ENCODE results near the gene RAB11FIP5.
A peak's percentile ranks its signal among the peaks of the same experiment; 100 is the strongest.

The RAB11FIP5 gene

DNA sequence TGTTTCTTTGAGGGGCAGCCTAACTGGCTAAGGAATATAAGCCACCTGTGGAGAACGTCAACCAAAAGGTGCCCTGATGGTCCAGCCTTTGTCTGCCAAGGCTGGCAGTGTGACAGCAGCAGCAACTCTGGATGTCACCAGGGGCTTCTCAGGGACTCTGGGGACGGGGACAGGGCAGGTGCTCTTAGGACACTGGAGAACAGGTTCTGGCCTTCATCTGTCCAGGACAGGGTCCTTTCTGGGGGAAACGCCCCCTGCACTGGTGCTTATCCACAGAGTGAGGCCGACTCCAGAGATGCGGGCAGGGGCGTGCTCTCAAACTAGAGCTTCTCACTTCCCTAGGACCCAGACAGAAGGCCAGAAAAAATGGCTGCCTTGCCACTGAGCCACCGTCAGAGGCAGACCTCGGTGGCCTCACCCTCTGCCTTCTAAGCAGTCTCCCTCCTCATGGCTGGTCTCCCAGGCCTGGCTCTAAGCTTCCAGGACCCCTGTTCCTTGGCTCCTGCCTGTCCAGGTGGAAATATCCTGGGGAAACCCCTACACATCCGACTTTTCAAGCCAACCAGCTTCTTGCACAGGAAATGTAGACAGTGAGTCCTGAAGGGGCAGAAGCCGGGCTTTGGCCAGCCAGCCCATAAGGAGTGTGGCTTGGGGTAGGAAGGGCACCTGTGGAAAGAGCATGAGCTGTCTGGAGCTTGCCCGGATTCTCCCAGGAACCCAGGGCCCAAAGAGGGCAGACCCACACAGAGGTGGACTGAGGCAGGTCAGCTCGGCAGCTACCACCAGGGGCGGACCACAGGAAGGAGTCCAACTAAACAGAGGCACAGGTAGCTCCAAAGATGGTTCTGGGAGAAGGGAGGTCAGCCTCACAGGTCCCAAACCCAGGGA lies 30.0 kb downstream of the RAB11FIP5 start:
- no peak for DNase-seq

DNA sequence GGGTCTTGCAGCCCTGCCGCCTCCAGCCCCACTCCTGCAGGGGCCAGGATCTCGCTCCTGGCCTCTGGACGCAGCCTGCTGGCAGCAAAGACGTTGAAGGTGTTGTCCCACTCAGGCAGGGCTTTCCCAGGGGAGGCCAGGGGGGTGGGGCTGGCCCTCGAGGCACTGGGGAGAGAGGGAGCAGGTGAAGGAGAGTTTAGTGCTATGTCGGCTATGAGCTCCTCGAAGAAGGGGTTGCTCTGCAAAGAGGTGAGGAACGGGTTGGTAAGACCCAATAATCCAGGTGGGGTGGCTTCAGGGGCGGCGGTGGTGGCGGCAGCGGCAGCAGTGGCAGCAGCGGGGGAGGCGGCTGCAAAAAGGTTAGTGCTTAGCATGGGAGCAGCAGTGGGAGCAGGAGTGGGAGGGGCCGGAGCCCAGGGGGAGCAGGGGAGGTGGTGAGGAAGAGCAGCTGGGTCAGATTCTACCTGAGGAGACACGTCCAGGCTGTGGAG lies 31.5 kb downstream of the RAB11FIP5 start:
- DNase-seq: no peak

DNA sequence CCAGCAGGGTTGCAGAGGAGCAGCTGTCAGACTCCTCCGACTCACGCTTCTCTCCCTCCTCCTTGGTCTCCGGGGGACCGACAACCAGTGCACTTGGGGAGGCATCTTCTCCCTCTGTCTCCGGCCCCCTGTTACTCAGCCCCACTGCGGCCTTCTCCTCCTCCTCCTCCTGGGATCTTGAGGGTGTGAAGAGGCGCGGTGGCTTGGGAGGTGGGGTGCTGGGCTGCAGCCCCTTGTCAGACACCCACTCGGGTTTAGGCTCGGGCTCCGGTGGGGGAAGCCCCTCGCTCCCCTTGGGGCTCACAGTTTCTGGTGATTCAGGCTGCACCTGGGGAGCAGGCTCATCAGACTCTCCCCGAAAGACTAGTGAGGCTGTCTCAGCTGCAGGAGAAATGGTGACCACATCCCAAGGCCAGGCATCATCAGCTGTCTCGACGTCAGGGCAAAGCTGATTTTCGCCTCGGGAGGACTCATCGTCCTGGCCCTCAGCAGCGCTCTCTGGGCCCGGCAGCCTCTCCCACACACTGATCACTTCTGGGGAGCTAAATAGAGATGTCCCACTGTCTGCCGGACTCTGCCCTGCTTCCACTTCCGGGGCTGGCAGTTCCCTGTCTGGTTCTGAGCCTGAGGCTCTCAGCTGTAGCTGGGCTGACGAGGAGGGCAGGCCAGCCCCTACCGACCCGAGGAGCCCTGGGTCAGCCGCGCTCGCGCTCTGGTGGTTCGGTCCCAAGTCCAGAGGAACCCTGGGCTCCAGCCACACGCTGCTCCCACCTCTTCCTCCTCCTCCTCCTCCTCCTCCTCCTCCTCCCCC lies 32.2 kb downstream of the RAB11FIP5 start:
- no peak for DNase-seq

DNA sequence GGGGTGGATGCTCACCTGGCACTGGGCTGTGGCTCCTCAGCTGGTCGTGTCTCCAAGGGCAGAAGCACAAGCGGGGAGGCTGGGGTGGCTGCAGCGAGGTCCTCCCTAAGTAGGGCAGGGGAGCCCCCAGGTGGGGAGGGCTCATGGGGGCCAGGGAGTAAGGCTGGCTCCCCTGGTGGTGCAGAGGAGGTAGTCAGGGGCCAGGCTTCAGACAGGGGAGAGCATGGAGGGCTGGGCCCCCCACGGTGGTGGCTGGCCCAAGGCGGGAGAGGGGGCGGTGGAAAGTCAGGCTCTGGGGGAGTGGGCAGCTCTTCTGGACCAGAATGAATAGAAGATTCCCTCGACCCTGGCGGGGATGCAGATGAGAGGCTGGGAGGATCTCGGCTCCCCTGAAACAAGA lies 33.1 kb downstream of the RAB11FIP5 start:
- DNase-seq: no peak

DNA sequence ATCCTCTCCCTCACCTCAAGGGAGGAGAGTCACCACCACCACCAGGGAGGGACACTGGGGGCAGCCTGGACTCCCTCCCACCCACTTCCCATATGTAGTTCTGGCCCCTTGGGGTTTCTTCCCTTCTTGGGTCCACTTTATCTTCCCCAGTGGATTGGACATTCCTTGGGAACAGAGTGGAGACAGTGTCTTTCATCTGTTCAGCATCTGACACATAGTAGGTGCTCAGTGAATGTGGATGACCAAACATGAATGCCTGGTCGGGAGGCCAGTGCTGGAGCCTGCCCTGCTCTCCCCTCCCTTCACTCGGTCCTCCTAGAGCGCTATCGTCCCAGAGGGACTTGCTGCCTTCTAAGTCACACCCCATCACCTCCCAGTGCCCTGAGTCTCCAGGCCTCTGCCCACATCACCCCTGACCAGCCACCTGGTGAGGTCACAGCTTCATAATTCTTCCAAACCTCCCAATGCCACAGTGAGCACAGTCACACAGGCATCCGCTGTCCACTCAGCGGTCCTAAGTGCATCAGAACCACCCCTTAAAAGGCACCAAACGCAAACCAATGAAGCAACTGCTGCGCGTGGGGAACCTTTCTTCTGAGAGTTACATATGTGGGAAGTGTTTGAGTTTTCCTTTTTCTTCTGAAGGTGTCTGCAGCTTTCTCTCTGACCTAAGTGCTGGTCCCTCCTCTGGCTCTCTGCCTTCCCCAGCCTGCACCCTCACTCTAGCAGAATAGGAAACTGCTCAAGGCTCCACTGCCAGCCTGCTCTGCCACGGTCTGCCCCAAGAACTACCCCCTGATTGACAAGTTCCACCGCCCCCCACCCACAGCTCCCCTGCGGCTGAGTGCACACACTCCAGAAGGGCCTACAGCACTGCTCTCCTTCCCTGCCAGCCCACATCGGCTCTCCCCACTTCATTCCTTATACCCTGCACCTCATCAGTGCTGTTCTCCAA lies 34.0 kb downstream of the RAB11FIP5 start:
- no peak for DNase-seq

DNA sequence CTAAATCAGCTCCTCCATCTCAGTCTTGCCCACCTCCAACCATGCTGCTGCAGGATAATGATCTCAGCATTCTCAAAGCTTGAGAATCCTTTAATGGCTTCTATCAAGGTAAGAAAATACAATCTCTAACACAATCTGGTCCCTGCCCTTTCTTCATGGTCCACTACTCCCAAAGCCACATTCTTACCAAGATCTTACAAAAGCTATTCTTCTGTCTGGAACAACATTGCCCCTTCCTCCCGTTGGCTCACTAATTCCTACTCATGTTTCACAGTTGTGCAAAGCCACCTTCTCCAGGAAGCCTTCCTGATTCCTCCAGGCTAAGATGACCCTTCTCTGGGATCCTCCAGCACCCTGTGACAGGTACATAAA lies 35.3 kb downstream of the RAB11FIP5 start:
- DNase-seq: no peak

DNA sequence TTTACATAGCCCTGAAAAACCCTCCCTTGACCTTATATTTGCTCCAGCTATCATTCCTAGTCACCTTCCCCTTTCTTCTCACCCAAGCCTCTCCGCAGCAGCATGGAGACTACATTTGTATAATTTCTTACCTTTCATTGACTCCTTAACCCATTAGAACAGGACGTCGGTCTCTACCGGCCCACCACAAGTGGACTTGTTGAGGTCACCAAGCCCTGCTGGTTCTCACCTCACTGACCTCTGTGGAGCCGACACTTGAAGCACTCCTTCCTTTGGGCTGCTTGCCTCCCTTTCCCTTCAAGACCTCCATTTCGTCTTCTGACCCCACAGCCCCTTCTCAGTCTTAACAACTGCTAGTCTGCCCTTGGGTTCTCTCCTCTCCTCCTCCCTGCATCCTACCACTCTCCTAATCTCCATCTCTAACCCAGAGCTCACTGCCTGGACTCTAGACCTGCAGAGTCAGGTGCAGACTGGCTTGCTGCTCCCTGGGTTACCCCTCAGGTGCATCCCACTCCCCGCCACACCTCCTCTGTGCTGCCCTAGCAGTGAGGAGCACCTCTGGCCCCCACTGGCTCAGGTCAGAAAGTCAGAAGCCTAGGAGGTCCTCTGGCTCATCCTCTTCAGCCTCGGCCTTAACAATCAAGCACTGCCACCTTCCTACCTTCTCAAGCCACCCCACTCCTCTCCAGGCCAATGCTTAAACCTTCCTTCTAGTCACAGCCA lies 35.9 kb downstream of the RAB11FIP5 start:
- DNase-seq: no peak

DNA sequence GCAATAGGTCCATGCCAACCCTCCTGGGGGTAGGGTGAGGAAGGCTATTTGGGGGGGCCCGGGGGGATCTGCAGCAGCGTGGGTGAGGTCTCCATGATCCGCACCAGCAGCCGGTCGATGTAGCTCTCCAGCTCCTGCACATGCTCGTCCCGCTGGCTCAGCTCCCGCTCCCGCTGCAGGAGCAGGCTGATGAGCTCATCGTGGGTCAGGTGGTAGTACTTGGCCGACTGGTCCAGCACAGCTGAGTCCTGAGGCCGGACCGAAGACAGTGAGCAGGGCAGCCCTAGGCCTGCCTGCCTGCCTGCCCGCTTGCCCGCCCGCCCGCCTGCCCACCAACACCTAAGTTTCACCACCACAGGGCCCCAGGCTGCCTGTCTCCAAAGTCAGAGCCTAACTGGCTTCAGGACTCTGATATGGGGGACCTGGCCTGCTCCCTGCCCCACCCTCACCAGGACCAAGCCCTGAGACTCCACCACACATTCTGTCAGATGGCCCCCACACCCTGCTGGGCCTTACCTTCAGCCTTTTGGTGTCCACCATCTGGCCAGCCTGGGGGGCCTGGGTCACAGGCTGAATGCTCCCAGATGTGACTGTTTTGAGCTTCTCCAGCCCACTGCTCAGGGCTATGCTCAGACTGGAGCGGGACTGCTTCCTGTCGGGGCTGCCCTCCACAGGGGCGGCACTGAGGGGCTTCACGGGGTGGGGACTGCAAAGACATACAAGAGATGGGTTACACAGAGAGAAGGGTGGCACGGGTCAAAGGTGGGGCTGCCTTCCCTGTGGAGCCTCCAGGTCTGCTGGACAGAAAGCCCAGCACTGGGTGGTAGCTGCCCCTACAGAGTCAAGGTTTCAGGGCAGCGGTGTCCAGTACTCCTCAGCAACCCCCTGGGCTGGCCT lies 37.0 kb downstream of the RAB11FIP5 start:
- no peak for DNase-seq

DNA sequence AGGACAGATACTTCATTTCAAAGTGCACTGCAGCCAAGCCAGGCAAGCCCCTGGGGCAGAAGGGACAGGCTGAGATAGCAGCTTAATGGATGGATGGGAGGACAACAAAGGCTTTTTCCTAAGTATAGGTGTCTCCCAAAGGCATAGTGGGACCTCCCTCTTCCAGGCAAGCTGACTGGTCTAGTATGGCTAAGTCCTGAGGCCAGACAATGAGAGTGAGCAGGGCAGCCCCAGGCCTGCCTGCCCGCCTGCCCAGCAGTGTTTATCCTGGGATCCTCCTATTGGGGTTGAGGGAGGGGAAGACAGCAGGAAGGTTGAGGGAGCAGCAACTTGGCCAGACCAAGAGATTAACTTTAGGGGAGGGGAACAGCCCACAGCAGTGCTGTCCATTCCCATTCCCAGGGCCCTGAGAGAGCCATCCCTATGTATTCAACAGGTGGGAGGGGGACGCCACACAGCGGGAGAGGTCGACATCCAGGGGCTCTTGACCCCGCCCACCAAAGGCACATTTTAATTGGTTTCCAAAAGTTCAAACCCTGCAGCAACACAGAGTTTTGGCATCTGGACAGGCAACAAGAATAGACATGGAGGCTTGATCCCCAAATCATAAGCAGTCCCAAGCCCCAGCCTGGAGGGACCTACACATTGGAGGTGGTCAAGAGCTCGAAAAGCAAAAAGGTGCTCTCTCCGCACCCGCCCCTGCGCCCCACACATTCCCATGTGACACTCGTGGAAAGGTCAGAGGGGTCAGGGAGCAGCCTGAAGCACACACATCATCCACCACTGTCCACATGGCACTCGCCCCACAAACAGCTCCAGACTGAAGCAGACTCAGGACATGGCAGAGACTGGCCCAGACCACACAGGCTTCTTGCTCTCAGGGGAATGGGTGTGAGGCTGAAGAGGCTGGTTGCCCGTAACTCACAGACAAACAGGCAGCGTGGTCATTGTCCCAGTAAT lies 38.4 kb downstream of the RAB11FIP5 start:
- no peak for DNase-seq

DNA sequence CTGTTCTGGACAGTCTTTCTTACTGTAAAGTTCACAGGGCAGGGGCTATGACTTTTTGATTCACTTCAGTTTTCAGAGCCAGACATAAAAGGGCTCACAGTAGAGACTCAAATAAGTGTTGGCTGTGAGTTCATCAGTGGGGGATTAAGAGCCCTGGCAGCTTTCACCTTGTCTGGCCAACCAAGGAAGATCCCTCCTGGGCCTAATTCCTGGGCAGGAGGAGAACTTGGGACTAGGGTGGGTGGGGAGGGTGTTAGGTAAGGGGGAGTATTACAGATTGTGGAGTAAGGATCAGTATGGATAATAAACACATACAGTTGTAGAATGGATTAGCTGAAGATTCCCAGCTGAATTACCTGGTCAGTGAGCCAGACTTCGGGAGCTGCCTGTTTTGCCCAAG lies 40.3 kb downstream of the RAB11FIP5 start:
- no peak for DNase-seq

DNA sequence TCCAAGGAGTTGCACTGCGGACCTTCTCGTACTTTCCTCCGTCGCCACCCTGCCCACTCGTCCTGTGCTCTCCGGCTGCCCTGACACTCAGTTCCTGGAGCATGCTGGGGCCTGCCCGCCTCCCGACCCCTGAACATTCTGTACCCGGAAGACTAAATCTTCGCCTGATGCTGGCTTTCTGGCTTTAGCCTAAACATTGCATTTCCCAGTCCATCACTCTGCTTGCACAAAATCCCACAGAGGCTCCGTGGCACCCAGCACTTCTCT lies 40.7 kb downstream of the RAB11FIP5 start:
- DNase-seq: no peak

DNA sequence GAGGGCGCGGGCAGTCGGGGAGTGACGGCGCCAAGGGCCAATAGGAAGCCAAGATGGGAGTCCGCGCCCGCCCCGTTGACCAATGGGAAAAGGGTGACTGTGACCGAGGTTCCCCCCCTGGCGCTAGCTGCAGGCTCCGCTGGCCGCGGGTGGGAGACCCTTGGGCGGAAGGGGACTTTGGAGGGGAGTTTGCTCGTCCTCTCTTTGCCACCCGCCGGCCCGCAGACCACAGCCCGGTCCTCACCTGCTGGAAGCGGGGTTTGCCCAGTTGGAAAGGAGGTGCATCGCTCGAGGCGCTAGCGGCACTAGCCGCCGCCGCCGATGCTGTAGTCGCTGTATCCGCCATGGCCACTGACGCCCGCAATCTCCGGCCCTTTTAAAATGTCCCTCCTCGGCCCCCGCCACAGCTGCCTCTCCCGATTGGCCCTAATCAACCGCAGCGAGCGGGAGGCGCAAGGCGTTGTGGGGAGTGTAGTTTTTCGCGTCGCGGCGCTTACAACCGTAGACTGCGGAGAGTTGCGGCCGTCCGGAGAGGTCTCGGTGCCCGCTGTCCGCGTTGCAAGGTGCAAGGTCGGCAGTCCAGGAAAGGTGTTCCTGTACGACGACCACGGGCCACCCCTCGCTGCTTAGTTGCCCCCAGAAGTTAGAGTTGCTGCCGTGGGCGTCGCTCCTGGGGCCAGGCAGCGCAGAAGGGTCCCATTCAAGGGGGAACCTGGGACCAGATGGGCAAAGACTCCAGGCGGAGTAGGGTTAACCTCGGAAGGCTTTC lies 41.2 kb downstream of the RAB11FIP5 start, which contains the start of gene SFXN5:
SFXN5 (minus strand) TSS at position 353 of the 769 bp plus-strand sequence; CDS start at position 346, 7 bp downstream.
- peak; percentile 96 for DNase-seq

DNA sequence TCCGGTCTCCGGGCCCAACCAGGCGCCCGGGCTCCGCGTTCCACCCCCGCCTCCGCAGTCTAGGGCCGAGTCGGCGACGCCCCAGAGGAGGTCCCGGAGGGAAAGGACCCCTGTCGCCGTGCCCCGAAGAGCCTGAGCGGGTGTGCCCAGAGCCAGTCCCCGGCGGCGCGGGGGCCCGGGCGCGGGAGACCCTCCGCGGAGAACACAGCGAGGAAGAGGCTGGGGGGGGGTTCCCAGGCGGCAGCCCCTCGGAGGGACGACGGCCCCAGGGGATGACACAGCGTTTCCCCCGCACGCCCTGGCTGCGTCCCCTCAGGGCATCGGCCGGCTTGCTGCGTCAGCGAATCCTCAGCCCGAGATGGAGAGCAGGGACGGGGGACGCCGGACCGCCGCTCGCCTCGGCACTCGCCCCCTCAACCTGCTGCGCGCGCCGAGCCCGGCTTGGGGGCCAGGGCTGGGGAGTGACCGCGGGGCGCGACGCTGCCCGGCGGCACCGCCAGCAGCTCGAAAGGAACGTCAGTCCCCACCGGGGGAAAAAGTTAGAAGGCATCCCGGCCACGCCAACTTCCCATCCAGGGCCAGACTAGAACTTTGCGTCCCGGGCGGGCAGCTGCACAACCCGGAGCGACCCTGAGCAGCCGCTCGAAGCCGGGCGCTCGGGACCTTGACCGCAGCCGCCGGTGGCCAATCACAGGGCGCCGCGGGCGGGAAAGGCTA lies 41.9 kb downstream of the RAB11FIP5 start:
- peak; percentile 53 for DNase-seq

DNA sequence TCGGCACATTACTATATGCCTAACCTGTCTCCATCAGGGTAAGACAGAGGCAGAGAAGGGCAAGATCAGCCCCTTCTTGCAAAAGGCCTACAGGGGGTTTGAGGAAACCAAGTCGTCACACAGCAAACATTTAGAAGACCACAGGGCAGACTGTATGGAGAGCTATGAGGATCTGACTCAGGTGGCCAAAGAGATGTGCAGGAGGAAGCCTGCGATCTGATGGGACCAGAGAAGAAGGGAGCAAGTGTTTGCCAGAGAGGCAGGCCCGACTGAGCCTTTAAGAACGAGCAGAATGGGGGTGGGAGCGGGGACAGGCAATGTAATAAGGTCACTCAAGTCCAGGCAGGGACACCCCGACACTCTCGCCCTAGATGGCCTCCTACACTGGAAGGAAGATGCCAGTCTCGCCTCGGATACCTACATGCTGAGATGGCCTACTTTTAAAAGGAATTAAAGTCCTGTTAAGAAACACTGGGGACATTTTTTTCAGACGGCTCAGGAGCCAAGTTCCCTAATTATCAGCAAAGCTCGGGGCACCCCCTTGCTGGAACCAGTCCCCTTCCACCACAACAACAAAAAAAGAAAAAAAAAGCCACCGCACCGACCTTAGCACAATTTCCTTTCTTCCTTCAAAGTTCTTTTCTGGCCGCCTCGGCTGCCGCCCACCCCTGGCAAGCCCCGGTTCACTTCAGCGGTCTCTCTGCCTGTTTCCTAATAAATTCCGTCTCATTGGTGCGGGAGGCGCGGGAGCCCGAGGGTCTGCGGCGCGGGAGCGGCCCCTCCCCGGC lies 42.7 kb downstream of the RAB11FIP5 start:
- DNase-seq: no peak

DNA sequence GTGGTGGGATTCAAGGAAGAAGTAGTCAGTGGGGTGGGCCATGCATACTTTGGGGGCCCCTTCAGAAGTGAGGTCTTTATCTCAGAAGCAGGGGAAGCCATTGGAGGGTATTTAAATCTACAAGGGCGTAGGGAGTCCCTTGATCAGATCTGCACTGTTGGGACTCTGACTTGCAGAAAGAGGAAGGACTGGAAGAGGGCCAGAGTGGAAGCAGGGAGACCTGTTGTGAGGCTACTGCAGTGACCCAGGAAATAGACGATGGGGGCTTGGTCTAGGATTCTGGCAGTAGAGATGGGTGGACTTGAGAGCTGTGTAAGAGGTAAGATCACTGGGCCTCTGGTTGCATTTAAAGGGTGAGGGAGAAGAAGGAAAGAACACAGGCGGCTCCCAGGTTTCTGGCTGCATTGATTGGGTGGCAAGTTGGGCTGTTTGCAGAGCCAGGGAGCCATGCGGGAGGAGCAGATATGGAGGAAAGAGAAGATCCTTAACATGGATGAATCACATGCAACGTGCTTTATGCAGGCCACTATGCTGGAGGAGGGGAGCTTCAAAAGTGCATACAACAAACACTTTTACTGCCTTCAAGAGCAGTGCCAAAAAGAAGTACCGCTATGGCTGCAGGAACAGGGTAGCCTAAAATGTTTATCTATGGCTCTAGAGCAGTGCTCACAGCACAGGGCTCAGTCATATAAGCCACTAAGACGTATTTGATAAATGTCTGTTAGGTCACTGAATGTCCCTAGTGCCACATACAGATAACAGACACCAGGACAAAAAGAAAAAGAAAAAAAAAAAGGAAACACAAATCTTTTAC lies 43.5 kb downstream of the RAB11FIP5 start:
- no peak for DNase-seq

DNA sequence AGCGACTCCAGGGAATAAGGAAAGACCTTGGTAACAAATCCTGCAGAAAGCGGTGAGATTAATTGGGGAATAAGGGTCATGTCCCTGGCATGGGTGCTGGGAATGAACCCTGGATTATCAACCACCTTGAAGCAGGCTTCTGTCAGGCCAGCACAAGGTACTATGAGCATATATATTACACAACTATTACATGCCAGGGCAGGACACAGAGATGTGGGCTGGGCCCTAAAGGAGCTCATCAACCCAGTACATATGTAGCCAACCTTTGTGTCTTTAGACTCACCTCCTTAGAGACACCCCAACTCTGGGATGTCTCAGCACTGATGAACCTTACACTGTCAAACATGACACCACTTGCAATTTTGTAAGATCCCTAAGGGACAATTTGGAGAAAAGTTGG lies 44.6 kb downstream of the RAB11FIP5 start:
- DNase-seq: no peak

DNA sequence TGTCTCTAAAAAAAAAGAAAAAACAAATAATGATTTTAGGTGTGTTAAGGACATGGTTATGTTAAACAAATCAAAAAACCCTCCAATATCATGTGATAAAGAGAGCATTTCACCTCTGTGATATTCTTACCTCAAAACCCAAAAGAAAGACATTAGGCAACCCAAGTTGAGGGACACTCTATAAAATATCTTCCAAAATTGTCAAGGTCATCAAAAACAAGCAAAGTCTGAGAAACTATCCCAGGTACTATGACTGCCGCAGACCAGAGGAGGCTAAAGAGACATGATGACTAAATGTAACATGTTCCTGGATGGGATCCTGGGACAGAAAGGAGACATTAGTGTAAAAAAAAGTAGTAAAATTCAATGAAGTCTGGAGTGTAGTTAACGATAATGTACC lies 45.7 kb downstream of the RAB11FIP5 start:
- DNase-seq: no peak
